ENCODE results near the gene GNA12.

- no peak for TF ChIP-seq CTCF (IDR thresholded peaks at IDR 0.05)
- TF ChIP-seq POLR2AphosphoS5 (IDR thresholded peaks at IDR 0.05), result no peak
- TF ChIP-seq POLR2A (IDR thresholded peaks at IDR 0.05), result no peak
Observed at GRCh38 chr7:2884161-2884560, 40.1 kb upstream of the GNA12 start.

Measured in gastroesophageal sphincter (tissue), 3 donors.